T47D (cell line): ENCODE results near the gene DDOST.
"Not testable (repeated sequence)": the region's sequence is repeated elsewhere in the genome, so short reads cannot be mapped to it uniquely, and the experiment has no call there.

ENCODE experiments used
- DNase-seq, 2 experiments: peaks; one replicate each; pipeline versions ENCODE4 v3.0.0 to v3.0.0-alpha.2; 2011 to 2012; ENCODE audit warnings: low read depth in 1 of 2, low spot score in 1 of 2
- JUND ChIP-seq: IDR thresholded peaks from 2 replicates; pipeline ENCODE4 v1.6.1; 2012; ENCODE audit warnings: low read depth
- in situ Hi-C: cut with HindIII; loops from 2 replicates; pipeline ENCODE4 v1.10.0; 2016; ENCODE audit warnings: low sequenced_read_pairs, low pct_unique_long_range_greater_than_20kb

Gene DDOST

GRCh38 chr1:20625176-20626097, 35.7 kb downstream of the DDOST start:
- in situ Hi-C loops, result no loop called here
- DNase-seq, result no peak
- no peak for TF ChIP-seq JUND

GRCh38 chr1:20624709-20625108, 36.5 kb downstream of the DDOST start:
- TF ChIP-seq JUND, result no peak
- DNase-seq, result no peak
- in situ Hi-C loops, result no loop called here

- TF ChIP-seq JUND, result no peak
- in situ Hi-C loops, result no loop called here
- no peak for DNase-seq
Measured at GRCh38 chr1:20621012-20621411, 40.2 kb downstream of the DDOST start.

- in situ Hi-C loops, result no loop called here
- TF ChIP-seq JUND, result no peak
- DNase-seq, result no peak
Measured at GRCh38 chr1:20619999-20620398, 41.2 kb downstream of the DDOST start.

GRCh38 chr1:20618550-20618949, 42.6 kb downstream of the DDOST start:
- TF ChIP-seq JUND, result no peak
- DNase-seq, result no peak
- in situ Hi-C loops, result no loop called here

- in situ Hi-C loops, result no loop called here
- TF ChIP-seq JUND, result no peak
- no peak for DNase-seq
Measured at GRCh38 chr1:20616847-20617487, 44.2 kb downstream of the DDOST start.

GRCh38 chr1:20615946-20616846, 45.0 kb downstream of the DDOST start:
- TF ChIP-seq JUND, result no peak
- in situ Hi-C loops, result no loop called here
- DNase-seq, result no peak

- no peak for TF ChIP-seq JUND
- in situ Hi-C loops, result no loop called here
- no peak for DNase-seq
Measured at GRCh38 chr1:20614131-20614579, 47.0 kb downstream of the DDOST start.

GRCh38 chr1:20612221-20612746, 48.9 kb downstream of the DDOST start:
- no peak for TF ChIP-seq JUND
- no peak for DNase-seq
- in situ Hi-C loops, result no loop called here

GRCh38 chr1:20611652-20612051, 49.5 kb downstream of the DDOST start:
- no peak for TF ChIP-seq JUND
- DNase-seq, result no peak
- in situ Hi-C loops, result no loop called here

- in situ Hi-C loops, result no loop called here
- DNase-seq, result no peak
- TF ChIP-seq JUND, result no peak
Measured at GRCh38 chr1:20610970-20611369, 50.2 kb downstream of the DDOST start.

GRCh38 chr1:20609541-20609940, 51.6 kb downstream of the DDOST start:
- in situ Hi-C loops, result no loop called here

GRCh38 chr1:20606801-20607570, 54.2 kb downstream of the DDOST start:
- DNase-seq, in situ Hi-C loops: not testable (repeated sequence)

More at GRCh38 chr1:20609541-20609940, 51.6 kb downstream of the DDOST start:
- no peak for TF ChIP-seq JUND
- no peak for DNase-seq
